Adrenal gland (tissue), 12 donors: ENCODE data around the gene BSN. TPM values are rescaled to one million over a fixed set of nuclear protein-coding genes. Genes with fewer than 3 reads are reported as not detected.

Experiments used
- DNase-seq, 7 donors: peaks; one replicate each; pipeline ENCODE4 v3.0.0-alpha.2; 2019 to 2020
- H3K27ac ChIP-seq, 5 donors: fragments of 200-600 bp; sonication (generic) in 4 of 5; 1 replicate in 3 of 5; 2 replicates in 2 of 5; pipeline versions ENCODE4 v1.5.1 to v1.8.0; 2016 to 2020; ENCODE audit warnings: mild to moderate bottlenecking in 1 of 5
- H3K27me3 ChIP-seq: fragments of 200-600 bp; 2 replicates; pipeline ENCODE4 v1.8.0; 2021
- H3K36me3 ChIP-seq, 2 donors: fragments of 200-600 bp; replicated peaks in 1 of 2; 1 replicate in 1 of 2; 2 replicates in 1 of 2; pipeline versions ENCODE4 v1.5.1 to v1.8.0; 2018 to 2022
- H3K4me1 ChIP-seq, 2 donors: fragments of 200-600 bp; replicated peaks in 1 of 2; 1 replicate in 1 of 2; 2 replicates in 1 of 2; pipeline versions ENCODE4 v1.5.1 to v1.8.0; 2018 to 2021
- H3K4me3 ChIP-seq, 4 donors: fragments of 200-600 bp; sonication (generic) in 3 of 4; one replicate each; pipeline ENCODE4 v1.5.1; 2016 to 2018
- H3K9me3 ChIP-seq, 3 donors: fragments of 200-600 bp; sonication (generic) in 1 of 3; replicated peaks in 1 of 3; 1 replicate in 2 of 3; 2 replicates in 1 of 3; pipeline versions ENCODE4 v1.5.1 to v1.8.0; 2016 to 2021
- CTCF ChIP-seq, 6 experiments: fragments of 450-650 bp in 4 of 6; fragments of 200-600 bp in 2 of 6; sonication (generic) in 1 of 6; IDR thresholded peaks; 1 replicate in 5 of 6; 2 replicates in 1 of 6; pipeline versions ENCODE4 v1.5.1 to v1.8.0; 2016 to 2021; ENCODE audit warnings: antibody characterized with exemption in 6 of 6, mild to moderate bottlenecking in 2 of 6, moderate library complexity in 1 of 6
- POLR2A ChIP-seq, 2 donors: fragments of 450-650 bp; IDR thresholded peaks; one replicate each; pipeline ENCODE4 v1.6.1; 2017; ENCODE audit warnings: antibody characterized with exemption in 2 of 2, mild to moderate bottlenecking in 2 of 2, moderate library complexity in 1 of 2
- WGBS, 4 donors: extraction: QIAGEN DNeasy Blood & Tissue Kit in 2 of 4; methylation state at CpG; one replicate each; pipeline versions ENCODE4 v1.1.5 to v1.1.7; 2013 to 2017; 5-methylcytosine and 5-hydroxymethylcytosine counted together
- intact Hi-C, 2 donors: fragments of 100-400 bp; cut with DNase I; formaldehyde crosslinking; loops; one replicate each; pipeline versions ENCODE4 v1.14.1 to v1.15.0; 2022 to 2023
- polyA plus RNA-seq, 3 donors: library from polyadenylated mRNA; stranded (reverse); fragments of 200-250 nt in 2 of 3; fragments of 350-450 nt in 1 of 3; fragmentation: Illumina TruSeq in 1 of 3; extraction: RNeasy Lipid Tissue Mini Kit (QIAGEN cat#74804) in 1 of 3; gene quantifications; one replicate each; pipeline ENCODE4 v1.2.3, GENCODE V29; 2013 to 2014
- total RNA-seq, 9 donors: library from RNA; depleted of rRNA in 4 of 9; stranded (reverse); fragments of >200 nt in 4 of 9; fragments of 120-200 nt in 1 of 9; fragmentation: NEBNext Ultra II Directional in 1 of 9; extraction: Animal tissue kit (Norgen Biotek cat#: 25700) in 1 of 9; gene quantifications; one replicate each; pipeline versions ENCODE4 v1.1.0 to v1.2.4, GENCODE V29; 2013 to 2023
- donor health status: healthy with polysubstance abuse.
- donor health status: Bipolar disorder and iron deficiency.
- donor health status: DM: yes; HTN: yes; CAD: no.
- donor health status: DM: no; HTN: no; CAD: no.
- donor health status: DM: no; HTN: no; CAD: no.
- donor health status: DM: yes; HTN: yes; CAD: no.

Gene BSN
- total and polyA plus RNA-seq, 12 donors: 0.27 to 4.6 (median 1.5) TPM

DNA sequence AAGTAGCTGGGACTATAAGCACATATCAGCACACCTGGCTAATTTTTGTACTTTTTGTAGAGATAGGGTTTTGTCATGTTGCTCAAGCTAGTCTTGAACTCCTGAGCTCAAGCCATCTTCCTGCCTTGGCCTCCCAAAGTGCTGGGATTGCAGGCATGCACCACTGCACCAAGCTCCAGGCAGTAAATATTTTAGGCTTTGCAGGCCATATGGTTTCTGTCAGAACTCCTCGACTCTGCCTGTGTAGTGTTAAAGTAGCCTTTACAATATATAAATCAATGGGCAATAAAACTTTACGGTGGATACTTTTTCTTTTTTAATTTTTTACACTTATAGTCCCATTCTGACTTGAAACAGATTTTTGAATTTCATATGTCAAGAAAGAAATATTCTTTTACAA lies 42.6 kb upstream of the BSN start:
- Histone ChIP-seq H3K9me3 (no peaks in the 10 kb centered on the region), H3K36me3 (peaks cover 0 to 10% of the 10 kb centered on the region in 2 donors), H3K27me3 (no peaks in the 10 kb centered on the region), H3K4me1 (peaks cover 7 to 8% of the 10 kb centered on the region in 2 donors), H3K4me3 (no peak overlapping the region), H3K27ac (no peak overlapping the region)
- no peak for TF ChIP-seq CTCF (IDR thresholded peaks at IDR 0.05)
- TF ChIP-seq POLR2A (IDR thresholded peaks at IDR 0.05): no peak
- 75 to 80% (median 79%) methylated on average over 2 of the region's 2 CpGs for WGBS, 4 donors
- intact Hi-C loops: no loop called here
- DNase-seq: no peak

GRCh38 chr3:49512781-49513355 lies 41.4 kb upstream of the BSN start:
- Histone ChIP-seq H3K4me1 (peaks cover 0 to 1% of the 10 kb centered on the region in 2 donors), H3K27ac (no peak overlapping the region), H3K9me3 (no peaks in the 10 kb centered on the region), H3K27me3 (no peaks in the 10 kb centered on the region), H3K36me3 (peaks cover 0 to 10% of the 10 kb centered on the region in 2 donors), H3K4me3 (no peak overlapping the region)
- no peak for DNase-seq
- no peak for TF ChIP-seq POLR2A (IDR thresholded peaks at IDR 0.05)
- TF ChIP-seq CTCF (IDR thresholded peaks at IDR 0.05): no peak
- WGBS, 4 donors: 100% methylated on average over 1 of the region's 1 CpG
- intact Hi-C loops: no loop called here

- TF ChIP-seq POLR2A (IDR thresholded peaks at IDR 0.05) (no peak), CTCF (IDR thresholded peaks at IDR 0.05) (no peak)
- no peaks in the 10 kb centered on the region for H3K9me3 ChIP-seq
- H3K27me3 ChIP-seq: no peaks in the 10 kb centered on the region
- no peak for DNase-seq
- H3K27ac ChIP-seq: no peak overlapping the region
- H3K36me3 ChIP-seq: peaks cover 0 to 10% of the 10 kb centered on the region in 2 donors
- H3K4me3 ChIP-seq: no peak overlapping the region
- intact Hi-C loops: no loop called here
- 54 to 72% (median 60%) methylated on average over 4 of the region's 4 CpGs for WGBS, 4 donors
- no peaks in the 10 kb centered on the region for H3K4me1 ChIP-seq
Observed at GRCh38 chr3:49513494-49514124, 40.7 kb upstream of the BSN start.

- H3K27ac ChIP-seq: no peak overlapping the region
- H3K27me3 ChIP-seq: no peaks in the 10 kb centered on the region
- H3K9me3 ChIP-seq: no peaks in the 10 kb centered on the region
- 93 to 98% (median 96%) methylated on average over 3 of the region's 3 CpGs for WGBS, 4 donors
- H3K4me1 ChIP-seq: peaks cover 0 to 11% of the 10 kb centered on the region in 2 donors
- no peak overlapping the region for H3K4me3 ChIP-seq
- no peaks in the 10 kb centered on the region for H3K36me3 ChIP-seq
- DNase-seq: no peak
- intact Hi-C loops: no loop called here
- TF ChIP-seq CTCF (IDR thresholded peaks at IDR 0.05): no peak
- no peak for TF ChIP-seq POLR2A (IDR thresholded peaks at IDR 0.05)
Observed at GRCh38 chr3:49518016-49518415, 36.3 kb upstream of the BSN start.
